CD4-positive, alpha-beta T cell treated with Interleukin-6 for 4 hours (primary cell): ENCODE data around the gene APCDD1.
A peak's percentile ranks its signal among the peaks of the same experiment; 100 is the strongest.
"Not testable (repeated sequence)": the region's sequence is repeated elsewhere in the genome, so short reads cannot be mapped to it uniquely, and the experiment has no call there.

Source experiments
- DNase-seq: peaks from one replicate; pipeline ENCODE4 v3.0.0-alpha.2; 2020; ENCODE audit warnings: mixed read lengths

APCDD1 gene

DNA sequence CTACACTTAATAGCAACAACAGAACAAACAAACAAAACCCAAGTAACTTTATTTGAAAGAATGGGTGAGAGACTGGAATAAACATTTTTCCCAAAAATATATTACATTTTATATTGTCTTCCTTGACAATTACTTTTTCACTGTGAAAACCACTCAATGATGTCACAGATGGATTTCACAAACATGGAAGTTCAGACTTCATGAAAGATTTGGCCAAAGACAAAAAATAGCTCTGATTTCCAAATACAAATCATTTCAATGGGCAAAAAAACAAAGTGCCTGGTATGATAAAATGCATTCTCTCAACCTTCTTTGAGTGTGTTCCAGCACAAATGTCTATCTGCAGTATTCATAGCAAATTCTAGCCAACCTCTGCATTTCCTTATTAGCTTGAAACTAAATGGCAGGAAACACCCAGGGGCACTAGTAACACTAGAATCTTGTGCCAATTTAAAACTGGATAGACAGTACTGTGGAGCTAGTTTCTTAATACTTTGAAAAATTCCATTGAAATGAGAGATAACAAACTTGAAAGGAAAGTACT, 42.8 kb downstream of the APCDD1 start:
- DNase-seq: no peak

DNA sequence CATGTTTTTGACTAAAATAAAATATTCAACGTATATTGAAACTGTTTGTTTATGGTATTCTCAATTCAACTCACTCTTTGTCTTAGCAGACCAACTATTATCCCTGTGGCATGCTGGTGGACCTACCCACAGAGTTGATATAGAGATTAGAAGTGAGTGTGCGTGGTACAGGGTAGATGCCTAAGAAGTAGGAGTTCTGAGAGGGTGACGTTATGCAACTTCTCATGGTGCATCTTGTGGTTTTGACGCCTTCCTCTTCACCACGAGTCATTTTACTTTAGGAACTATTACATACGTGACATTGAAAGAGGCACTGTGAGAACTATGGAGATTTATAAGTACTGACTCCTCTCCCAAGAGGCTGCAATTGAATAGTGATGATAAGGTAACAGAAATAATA, 44.8 kb downstream of the APCDD1 start:
- no peak for DNase-seq

DNA sequence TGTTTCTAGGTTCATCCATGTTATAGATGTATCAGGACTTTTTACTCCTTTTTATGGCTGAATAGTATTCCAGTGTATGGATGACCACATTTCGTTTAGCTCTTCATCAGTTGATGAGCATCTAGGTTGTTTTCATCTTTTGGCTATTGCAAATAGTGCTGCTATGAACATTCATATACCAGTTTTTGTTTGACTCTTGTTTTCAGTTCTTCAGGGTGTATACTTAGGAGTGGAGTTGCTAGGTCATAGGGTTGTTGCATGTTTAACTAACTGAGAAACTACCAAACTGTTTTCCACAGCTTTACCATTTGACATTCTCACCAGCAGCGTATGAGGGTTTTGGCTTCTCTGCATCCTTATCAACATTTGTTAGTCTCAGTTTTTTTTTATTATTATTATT, 45.6 kb downstream of the APCDD1 start:
- DNase-seq: no peak

DNA sequence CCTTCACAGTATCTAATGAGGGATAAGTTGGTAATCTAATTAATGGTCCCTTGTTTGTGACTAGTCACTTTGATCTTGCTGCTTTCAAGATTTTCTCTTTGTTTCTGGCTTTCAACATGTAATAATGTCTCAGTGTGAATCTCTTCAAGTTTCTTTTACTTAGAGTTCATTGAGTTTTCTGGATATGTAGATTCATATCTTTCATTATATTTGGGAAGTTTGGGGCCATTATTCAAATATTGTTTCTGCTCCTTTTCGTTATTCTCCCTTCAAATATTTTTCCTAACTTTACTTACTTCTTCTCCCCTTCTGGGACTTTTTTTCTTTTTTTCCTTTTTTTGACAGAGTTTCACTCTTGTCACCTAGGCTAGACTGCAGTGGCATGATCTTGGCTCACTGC, 50.3 kb downstream of the APCDD1 start:
- DNase-seq: no peak

DNA sequence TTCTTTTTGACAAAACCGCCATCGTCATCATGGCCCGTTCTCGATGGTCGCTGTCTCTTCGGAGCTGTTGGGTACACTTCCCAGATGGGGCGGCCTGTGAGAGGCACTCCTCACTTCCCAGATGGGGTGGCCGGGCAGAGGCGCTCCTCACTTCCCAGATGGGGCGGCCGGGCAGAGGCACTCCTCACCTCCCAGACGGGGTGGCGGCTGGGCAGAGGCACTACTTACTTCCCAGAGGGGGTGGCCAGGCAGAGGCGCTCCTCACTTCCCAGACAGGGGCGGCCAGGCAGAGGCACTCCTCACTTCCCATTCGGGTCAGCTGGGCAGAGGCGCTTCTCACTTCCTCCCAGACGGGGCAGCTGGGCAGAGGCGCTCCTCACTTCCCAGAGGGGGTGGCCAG, 51.5 kb downstream of the APCDD1 start:
- not testable (repeated sequence) for DNase-seq

DNA sequence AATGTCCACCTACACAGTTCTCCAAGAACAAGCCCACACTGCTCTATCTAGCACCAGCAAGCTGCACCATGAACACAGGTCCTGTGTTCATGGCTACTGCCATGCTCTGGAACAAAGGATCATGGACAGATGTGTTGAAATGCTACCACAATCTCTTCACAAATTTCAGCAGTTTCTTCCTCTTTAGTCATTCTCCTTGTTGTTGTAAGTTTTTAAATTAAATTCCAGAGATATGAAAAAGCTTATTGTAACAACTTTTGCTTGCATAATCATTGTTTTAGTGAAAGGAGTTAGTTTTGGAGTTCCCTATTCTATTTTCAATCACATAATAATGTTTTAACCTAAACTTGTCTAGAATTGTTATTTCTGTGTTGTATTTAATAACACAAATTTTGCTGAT, 54.2 kb downstream of the APCDD1 start:
- DNase-seq: no peak

DNA sequence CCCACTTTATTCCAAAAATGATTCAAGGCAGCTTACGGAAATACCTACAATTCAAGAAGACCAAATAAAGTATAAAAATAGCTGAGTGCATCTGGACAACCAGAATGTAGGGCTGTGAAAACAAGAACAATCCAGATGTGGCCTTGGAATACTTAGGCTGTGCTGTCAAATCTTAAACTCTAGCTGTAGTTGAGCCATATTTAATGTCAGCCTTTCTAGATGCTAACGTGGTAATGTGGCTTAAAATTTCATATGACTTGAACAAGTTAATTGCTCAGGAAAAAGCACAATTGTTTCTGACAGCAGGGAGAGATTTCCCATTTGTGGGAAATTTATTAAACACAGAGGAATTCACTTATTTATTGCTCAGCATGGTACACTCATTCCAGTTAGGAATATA, 56.8 kb downstream of the APCDD1 start:
- no peak for DNase-seq

DNA sequence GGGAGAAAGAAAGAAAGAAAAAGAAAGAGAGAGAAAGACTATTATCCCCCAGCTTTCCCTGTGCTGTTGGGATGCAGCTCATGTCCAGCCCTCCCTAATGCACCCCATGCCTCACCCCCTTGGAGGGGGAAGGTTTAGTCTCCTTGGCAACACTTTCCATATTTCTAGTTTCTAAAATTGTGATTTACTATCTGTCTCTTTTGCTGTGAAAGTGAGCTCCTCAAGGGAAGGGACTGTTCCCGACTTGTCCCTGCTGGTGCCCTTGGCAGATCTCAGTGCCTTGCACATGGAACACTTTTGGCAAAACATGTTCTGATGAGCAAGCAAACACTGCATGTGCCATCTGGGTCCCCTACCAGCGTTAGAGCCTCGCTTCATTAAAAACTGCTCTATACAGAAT, 59.6 kb downstream of the APCDD1 start:
- DNase-seq: no peak

DNA sequence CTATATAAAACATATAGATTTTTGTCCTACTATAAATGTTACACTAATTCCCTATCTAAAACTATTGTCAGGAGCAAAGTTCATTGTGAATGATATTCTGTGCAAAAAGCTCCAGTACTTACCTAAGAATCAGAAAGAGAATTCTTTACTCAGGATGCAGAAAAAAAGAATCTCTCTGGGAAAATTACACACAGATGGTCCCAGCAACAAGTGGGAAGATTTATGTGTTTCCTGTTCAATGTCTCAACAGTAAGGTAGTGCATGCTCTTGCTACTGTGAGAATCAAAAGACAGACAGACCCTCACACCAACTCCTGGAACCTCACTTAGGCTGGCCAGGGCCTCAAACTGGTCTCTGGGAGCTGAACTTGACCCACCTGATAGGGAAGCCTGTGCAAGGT, 60.2 kb downstream of the APCDD1 start:
- no peak for DNase-seq

DNA sequence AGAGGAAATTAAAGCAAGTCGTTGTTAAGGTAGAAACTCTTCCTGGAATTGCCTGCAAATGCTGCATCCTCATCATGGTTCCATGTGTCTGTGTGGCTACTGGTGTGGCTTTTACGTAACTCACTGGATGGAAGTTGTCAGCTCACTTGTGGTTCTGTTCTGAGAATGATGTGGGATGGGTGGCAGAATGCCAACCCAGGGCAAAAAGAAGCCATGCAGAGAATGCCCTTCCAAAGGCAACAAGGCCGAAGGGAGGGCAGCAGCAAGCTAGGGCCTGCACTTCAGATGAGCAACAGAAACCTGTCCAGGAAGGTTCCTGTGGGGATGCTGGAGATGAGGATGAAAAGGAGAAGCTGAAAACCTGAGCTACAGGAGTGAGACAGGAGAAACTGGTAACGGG, 61.0 kb downstream of the APCDD1 start:
- no peak for DNase-seq

DNA sequence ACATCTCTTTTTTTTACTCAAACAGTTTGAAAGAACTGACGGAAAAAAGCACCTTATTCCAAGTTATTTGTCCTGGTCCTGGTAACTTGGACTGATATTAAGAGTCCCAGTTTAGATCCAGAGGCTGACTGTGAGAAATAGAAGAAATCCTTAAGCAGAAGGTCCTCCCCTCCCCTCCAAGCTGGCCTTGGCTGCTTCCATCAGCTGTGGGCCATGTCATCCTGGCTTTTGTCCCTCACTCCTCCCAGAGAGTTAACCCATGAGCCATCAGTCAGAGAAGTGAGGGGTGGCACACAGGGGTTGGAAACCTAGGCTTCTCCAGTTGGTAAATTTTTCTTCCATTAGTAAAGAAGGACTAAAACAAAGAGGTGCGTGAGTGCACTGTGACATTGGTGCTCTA, 61.6 kb downstream of the APCDD1 start:
- DNase-seq: no peak

DNA sequence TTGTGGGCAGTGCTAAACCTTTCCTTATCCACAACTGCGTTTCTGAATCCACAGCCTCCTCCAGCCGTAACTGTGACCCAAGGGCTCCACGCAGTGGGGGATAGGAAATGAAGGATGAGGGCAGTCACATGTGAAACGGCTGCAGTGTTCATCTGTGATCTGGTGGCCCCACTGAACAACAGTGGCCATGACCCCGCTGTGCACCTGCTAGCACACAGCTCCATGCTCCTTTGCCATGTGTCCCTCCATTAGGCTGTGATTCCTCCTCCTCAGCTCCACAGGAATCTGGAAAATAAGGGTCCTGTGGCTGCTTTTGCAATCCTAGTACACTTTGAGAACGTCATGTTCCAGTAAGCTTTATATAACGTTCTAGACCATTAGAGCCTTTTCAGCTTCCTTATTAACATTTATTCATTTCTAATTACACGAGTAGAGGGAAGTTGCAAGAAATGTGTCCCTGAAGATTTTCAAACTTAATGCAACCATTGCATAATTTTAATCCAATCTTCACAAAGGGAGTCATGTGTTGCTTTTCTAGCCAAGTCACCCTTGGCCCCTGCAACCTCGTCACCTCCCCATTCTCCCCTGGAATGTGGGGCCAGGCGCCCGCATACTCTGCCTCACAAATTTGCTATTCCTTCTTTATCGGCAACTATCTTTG, 64.3 kb downstream of the APCDD1 start:
- no peak for DNase-seq

DNA sequence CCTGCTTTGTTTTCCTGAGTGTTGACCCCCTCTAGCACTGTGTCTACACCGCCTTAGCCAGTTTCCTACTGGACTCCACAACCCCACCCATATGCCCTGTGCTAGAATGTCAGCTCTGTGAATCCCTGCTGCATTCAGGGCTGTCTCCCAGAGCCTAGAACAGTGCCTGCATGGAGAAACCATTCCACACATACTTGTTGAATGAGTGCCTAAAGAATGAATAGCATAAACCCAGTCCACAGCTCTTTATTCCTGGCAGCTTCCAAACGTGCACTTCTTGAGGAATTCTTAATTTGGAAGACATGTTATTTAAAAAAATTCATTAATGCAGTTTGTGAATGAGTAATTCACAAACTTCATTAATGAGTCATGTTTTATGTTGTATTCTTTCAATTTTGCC, 64.9 kb downstream of the APCDD1 start:
- no peak for DNase-seq

DNA sequence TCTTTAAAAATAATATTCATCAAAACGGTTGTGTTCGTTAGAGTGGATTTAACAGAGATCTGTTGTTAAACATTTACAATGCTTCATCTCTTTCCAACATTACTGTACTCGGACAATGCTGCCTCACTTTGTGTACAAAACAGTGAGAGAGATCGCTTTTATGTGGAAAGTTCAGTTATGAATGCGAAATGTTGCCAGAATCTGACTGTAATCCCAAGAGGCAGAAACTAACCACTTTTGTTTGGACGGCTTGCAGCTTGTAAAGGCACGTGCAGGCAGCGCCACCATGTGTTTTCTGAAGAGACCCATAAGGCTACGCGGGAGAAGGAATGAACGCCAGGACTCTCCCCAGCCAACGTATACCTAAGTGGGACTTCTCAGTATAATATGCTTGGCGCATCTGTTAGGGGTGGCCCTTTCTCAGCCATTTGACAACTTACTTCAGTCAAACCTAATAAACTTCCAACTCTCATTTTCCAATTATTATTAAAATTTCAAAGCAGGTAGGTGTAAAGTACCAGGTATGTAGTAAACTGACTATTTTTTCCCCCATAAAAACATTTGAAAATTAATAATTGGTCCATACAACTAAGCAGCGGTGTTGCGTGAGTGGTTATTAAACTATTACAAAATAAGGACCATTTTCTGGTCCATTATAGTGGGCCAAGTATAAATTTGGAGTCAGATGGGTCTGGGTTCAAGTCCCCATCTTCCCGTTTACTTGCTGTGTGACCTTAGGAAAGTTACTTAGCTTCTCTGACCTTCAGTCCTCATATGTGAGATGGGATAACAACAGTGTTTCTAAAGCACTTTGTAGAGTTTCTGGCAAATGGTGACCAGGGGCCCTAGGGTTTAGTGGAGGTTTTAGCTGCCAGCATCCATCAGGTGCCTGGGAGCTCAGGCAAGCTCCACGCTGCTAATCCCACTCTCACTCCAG, 65.8 kb downstream of the APCDD1 start:
- DNase-seq: peak; percentile 66

DNA sequence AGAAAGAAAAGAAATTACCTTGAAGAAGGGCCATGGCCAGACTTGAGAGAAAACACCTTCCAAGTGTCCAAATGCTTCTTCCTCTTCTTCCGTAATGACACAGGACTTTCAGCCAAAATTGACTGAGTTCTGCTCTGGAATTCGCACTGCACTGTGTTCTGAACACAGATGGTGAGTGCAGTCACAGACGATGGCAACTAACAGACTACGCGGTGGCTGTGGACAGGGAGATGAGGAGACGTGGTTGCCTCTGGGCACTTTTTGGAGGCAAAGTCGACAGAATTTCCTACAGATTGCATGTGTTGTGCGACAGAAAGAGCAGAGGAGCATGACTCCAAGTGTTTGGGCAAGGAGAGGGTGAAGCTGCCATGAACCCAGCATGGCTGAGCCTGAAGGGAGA, 67.1 kb downstream of the APCDD1 start:
- no peak for DNase-seq

DNA sequence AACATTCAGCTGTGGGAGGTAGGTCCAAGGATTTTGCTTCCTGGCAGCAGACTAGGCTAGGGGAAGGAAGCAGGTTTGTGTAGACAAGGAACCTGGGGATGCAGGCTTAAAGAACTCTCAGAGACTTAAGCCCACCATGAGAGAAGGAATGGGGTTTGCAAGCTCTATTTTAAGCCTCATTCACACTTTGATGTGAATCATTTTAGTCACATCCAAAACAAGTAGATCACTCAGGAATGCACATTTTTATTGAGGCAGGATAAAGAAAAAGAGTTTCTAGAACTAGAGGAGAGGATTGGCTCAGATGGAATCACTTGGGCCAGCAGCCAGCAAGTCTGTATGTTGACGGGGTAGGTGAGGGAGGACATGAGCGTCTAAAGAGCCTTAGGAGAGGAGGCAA, 68.1 kb downstream of the APCDD1 start:
- no peak for DNase-seq

DNA sequence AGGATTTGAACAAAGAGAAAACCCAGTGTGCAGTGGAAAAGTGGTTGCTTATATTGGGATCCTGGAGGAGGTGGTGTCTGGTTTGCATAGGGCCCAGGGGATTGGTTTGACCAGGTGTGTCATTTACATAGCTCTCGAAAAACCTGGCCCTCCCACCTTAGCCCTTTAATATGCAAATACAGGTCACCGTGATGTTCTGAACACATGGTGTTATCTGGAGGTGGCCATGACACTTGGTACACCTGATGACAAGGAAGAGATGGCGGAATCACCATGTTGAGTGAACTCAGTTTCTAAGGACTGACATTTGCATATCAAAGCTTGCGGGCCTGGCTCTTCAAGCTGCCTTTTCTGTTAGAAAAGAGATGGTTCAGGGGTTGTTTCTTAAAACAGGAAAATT, 69.1 kb downstream of the APCDD1 start:
- no peak for DNase-seq

DNA sequence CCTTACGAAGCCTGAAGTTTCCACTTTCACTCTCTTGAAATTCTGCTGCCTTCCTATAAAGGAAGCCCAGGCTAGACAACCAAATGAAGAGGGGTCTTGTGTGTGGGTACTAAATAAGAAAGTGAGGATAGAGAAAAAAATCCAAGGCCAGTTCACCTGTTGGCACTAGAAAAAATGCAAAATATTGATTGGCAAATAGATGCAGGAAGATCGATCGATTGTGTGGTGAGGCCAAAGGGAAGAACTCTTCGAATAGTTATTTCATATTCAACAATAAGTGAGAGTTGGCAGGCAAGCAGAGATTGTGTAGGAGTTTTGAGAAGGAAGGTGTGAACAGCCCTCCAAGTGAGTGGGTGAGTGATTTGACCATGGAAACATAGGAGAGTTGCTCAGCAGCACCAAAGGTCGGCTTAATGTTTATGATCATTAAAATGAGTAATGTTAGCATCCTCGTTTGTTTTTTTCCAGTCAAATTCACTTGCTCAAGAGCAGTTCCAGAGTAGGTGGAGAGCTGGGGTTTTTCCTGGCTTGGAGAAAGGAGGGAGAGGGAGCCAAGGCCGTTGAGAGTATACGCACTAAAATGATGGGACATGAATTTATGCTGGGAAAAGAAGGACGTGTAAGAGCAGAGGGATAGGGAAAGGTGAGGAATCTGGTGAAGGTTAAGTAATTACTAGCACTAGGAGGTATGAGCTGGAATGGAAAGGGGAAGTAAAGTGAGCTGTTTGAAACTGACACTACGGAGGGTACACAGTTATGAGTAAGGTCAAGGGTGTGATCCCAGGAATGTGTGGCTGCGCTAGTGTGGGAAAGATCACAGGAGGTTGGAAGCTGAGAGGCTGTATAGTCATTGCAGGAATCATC, 70.3 kb downstream of the APCDD1 start:
- no peak for DNase-seq

DNA sequence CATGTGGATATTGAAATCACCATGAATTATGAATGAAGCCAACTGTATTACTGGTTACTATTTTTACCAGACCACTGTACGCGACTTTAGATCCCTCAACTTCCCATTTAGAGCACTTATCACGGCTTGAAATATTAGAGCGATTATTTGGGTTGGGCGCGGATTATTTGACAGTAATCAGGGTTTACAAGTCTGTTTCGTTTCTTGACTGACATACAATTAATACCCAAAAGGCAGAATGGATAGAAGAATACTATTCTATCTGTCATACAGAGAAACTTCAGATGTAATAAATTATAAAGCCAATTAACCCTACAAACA, 70.9 kb downstream of the APCDD1 start:
- DNase-seq: no peak

DNA sequence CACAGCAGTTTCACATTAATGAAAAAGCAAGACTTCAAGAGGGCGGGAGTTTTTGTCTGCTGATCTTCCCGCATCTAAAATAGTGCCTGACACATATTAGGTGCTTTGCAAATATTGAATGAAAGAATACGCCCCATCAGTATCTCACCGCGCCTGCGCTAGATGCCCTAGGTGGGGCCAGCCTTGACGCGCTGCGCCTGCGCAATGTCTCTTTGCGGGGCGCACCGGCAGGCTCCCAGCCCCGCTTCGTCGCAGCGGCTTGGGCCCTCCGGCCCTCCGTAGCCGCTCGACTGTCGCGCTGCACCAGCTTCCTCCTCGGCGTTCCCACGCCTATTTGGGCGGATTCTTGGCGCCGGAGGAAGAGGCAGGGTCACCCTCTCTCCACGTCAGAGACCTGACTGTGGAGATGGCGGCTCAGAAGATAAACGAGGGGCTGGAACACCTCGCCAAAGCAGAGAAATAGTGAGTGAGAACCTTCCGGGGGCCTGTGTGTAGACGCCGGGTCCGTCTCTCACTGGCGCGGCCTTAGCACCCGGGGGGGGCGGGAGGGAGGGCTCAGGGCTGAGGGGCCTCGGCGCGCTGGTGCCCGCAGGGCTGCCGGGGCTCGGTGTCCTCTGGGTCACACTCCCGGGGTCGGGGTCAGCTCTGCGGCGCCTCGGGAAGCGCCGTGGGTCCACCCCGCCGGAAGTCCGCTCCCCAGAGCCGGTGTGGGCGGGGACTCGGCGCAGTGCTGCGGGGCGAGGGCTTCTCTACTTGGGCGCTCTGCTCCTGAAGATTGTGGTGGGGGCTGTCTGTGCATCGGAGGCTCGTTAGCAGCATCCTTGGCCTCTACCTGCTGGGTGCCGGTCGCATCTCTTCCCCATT, 71.5 kb downstream of the APCDD1 start, which contains the start of gene NAPG:
Gene NAPG, plus strand, starts transcription at position 331 of the 864 bp plus-strand sequence. Its CDS starts 76 bp downstream, at position 407.
- DNase-seq: peak; percentile 93

DNA sequence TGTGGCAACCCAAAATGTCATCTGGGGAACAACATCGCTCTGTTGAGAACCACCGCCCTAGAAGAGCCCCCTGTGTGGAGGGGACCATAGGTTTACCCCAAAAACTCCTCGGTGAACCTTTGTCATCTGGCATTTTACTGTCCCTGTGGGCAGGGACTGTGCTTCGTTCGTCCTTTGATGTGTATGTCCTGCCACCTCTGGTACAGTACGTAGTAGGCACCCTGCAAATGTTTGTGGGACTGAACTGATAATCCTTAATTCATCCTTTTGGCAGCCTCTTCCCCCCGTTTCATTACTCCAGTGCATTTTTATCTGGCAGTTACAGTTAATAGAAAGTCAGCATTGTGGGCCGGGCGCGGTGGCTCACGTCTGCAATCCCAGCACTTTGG, 72.1 kb downstream of the APCDD1 start:
- DNase-seq: no peak

DNA sequence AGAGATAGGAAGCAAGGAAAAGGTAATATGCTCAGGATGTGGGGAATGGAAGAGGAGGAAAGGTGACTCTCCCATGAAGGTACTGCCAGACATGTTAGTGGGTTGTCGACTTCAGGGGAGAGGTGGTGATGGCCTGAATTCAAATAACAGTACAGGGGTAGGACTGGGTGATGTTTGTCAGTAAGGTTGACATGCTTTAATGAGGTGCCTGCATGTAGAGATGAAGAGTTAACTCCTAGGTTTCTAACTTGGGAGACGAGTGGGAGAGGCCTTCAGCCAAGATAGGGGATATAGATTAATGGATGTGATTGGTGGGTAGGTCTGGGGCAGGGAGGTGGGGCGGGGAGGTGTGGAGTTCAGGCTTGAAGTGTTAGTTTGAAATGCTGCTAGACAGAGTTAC, 74.0 kb downstream of the APCDD1 start:
- no peak for DNase-seq
